ENCODE measurements around the gene ENTPD6. TPM values are rescaled to one million over a fixed set of nuclear protein-coding genes. Genes with fewer than 3 reads are reported as not detected.

ENTPD6 gene
- total and polyA plus RNA-seq, 2 experiments from 2014 or later: 80.4 to 87.1 TPM

DNA sequence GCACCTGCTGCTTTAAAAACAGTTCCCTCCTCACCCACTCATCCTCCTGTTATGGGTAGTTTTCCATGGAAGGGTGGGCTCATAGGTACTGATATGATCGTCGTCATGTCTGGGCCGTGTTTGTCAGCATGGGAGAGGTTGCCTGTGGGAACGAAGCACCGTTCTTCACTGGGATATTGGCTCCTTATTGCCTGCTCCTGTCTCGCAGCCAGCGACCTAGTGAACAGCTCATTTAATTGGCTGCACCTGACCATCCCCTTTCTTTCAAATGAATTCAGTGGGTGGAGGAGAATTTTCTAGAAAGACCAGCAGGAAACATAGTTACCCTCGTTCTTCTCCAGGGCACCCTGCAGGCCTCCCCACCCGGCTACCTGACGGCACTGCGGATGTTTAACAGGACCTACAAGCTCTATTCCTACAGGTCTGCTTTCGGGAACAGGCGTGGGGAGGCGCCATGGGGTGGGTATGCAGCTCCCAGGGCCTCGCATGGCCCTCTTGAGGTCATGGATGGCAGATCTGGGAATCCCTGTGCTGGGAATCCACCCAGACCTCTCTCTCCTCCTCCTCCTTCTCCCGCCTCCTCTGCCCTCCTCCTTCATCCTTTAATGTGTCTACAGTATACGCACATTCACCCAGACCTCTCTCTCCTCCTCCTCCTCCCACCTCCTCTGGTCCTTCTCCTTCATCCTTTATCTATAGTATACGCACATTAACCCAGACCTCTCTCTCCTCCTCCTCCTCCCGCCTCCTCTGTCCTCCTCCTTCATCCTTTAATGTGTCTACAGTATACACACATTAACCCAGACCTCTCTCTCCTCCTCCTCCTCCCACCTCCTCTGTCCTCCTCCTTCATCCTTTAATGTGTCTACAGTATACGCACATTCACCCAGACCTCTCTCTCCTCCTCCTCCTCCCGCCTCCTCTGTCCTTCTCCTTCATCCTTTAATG, 21.9 kb downstream of the ENTPD6 start:
- Histone ChIP-seq H3K36me3 (replicated peaks; ENCODE audit: insufficient read depth, low read depth) (no peaks in the 10 kb centered on the region), H3K4me2 (no peak overlapping the region), H3K4me3 (no peak overlapping the region), H3K4me1 (ENCODE audit: insufficient read depth) (peaks cover 2% of the 10 kb centered on the region), H4K20me1 (ENCODE audit: insufficient read depth, poor library complexity, severe bottlenecking) (no peaks in the 10 kb centered on the region), H3K9me2 (replicated peaks; ENCODE audit: insufficient read depth) (no peaks in the 10 kb centered on the region), H3K27me3 (no peaks in the 10 kb centered on the region), H3K79me2 (no peaks in the 10 kb centered on the region), H2AFZ (no peak overlapping the region), H3K9me3 (ENCODE audit: low read depth) (no peaks in the 10 kb centered on the region), H3K27ac (no peak overlapping the region)
- no peak for DNase-seq (ENCODE audit: low spot score)
- TF ChIP-seq EZH2 (IDR thresholded peaks at IDR 0.05; ENCODE audit: borderline replicate concordance) (no peak), EZH2phosphoT487 (IDR thresholded peaks at IDR 0.05; ENCODE audit: low read depth, severe bottlenecking, unreplicated experiment) (no peak)
- TF ChIP-seq, protein P1, sequence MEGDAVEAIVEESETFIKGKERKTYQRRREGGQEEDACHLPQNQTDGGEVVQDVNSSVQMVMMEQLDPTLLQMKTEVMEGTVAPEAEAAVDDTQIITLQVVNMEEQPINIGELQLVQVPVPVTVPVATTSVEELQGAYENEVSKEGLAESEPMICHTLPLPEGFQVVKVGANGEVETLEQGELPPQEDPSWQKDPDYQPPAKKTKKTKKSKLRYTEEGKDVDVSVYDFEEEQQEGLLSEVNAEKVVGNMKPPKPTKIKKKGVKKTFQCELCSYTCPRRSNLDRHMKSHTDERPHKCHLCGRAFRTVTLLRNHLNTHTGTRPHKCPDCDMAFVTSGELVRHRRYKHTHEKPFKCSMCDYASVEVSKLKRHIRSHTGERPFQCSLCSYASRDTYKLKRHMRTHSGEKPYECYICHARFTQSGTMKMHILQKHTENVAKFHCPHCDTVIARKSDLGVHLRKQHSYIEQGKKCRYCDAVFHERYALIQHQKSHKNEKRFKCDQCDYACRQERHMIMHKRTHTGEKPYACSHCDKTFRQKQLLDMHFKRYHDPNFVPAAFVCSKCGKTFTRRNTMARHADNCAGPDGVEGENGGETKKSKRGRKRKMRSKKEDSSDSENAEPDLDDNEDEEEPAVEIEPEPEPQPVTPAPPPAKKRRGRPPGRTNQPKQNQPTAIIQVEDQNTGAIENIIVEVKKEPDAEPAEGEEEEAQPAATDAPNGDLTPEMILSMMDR (IDR thresholded peaks at IDR 0.05; ENCODE audit: poor library complexity): no peak
- 91% methylated on average over 19 of the region's 21 CpGs for WGBS (ENCODE audit: low lambda C conversion rate, missing lambda C conversion rate)

- H3K4me1 ChIP-seq (ENCODE audit: insufficient read depth): peaks cover 8% of the 10 kb centered on the region
- no peaks in the 10 kb centered on the region for H3K9me3 ChIP-seq (ENCODE audit: low read depth)
- no peaks in the 10 kb centered on the region for H4K20me1 ChIP-seq (ENCODE audit: insufficient read depth, poor library complexity, severe bottlenecking)
- no peak for TF ChIP-seq EZH2 (IDR thresholded peaks at IDR 0.05; ENCODE audit: borderline replicate concordance)
- TF ChIP-seq, protein P1 (IDR thresholded peaks at IDR 0.05; ENCODE audit: poor library complexity): no peak
- TF ChIP-seq EZH2phosphoT487 (IDR thresholded peaks at IDR 0.05; ENCODE audit: low read depth, severe bottlenecking, unreplicated experiment): no peak
- no peak overlapping the region for H3K27ac ChIP-seq
- H3K4me2 ChIP-seq: no peak overlapping the region
- H3K79me2 ChIP-seq: no peaks in the 10 kb centered on the region
- WGBS (ENCODE audit: low lambda C conversion rate, missing lambda C conversion rate): 96% methylated on average over 8 of the region's 8 CpGs
- no peaks in the 10 kb centered on the region for H3K27me3 ChIP-seq
- no peaks in the 10 kb centered on the region for H3K36me3 ChIP-seq (replicated peaks; ENCODE audit: insufficient read depth, low read depth)
- no peak overlapping the region for H3K4me3 ChIP-seq
- H2AFZ ChIP-seq: no peak overlapping the region
- H3K9me2 ChIP-seq (replicated peaks; ENCODE audit: insufficient read depth): no peaks in the 10 kb centered on the region
- no peak for DNase-seq (ENCODE audit: low spot score)
These were observed 22.6 kb downstream of the ENTPD6 start for GRCh38 chr20:25218109-25218486.

DNA sequence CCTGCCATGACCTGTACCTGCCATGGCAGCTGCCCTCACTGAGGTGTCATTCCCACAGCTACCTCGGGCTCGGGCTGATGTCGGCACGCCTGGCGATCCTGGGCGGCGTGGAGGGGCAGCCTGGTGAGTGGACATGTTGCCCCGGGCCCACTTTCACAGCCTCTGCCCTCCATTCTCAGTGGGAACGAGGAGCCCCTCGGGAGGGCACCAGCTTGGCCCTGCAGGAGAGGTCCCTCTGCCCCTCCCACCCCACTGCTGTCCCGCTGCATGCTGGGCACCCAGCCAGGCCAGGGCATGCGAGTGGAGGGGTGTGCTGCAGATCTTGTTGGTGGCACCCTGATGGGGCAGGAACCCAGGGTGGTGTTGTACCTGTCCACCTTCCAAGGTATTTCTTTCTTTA, 23.0 kb downstream of the ENTPD6 start:
- Histone ChIP-seq H3K4me1 (ENCODE audit: insufficient read depth) (peaks cover 10% of the 10 kb centered on the region), H3K9me3 (ENCODE audit: low read depth) (no peaks in the 10 kb centered on the region), H3K9me2 (replicated peaks; ENCODE audit: insufficient read depth) (no peaks in the 10 kb centered on the region), H4K20me1 (ENCODE audit: insufficient read depth, poor library complexity, severe bottlenecking) (no peaks in the 10 kb centered on the region), H3K79me2 (no peaks in the 10 kb centered on the region), H3K4me3 (no peak overlapping the region), H3K4me2 (no peak overlapping the region), H2AFZ (no peak overlapping the region), H3K27me3 (no peaks in the 10 kb centered on the region), H3K36me3 (replicated peaks; ENCODE audit: insufficient read depth, low read depth) (no peaks in the 10 kb centered on the region), H3K27ac (no peak overlapping the region)
- DNase-seq (ENCODE audit: low spot score): no peak
- no peak for TF ChIP-seq EZH2 (IDR thresholded peaks at IDR 0.05; ENCODE audit: borderline replicate concordance)
- TF ChIP-seq, protein P1 (IDR thresholded peaks at IDR 0.05; ENCODE audit: poor library complexity): no peak
- TF ChIP-seq EZH2phosphoT487 (IDR thresholded peaks at IDR 0.05; ENCODE audit: low read depth, severe bottlenecking, unreplicated experiment): no peak
- WGBS (ENCODE audit: low lambda C conversion rate, missing lambda C conversion rate): 97% methylated on average over 12 of the region's 12 CpGs
